HL-60 (cell line): ENCODE measurements around the gene HNF4A.

Experiments used
- POLR2AphosphoS5 ChIP-seq: IDR thresholded peaks from 2 replicates; pipeline ENCODE4 v1.6.1; 2012; ENCODE audit warnings: low read depth
- TF ChIP-seq, protein P1 (sequence below): IDR thresholded peaks from 2 replicates; pipeline ENCODE4 v1.6.1; 2012; ENCODE audit warnings: low read depth; ENCODE audit not compliant: insufficient replicate concordance
- TF ChIP-seq, protein P2 (sequence below): IDR thresholded peaks from one replicate; pipeline ENCODE4 v1.5.1; 2011; ENCODE audit warnings: low read length, control low read depth, inconsistent platforms; ENCODE audit not compliant: insufficient read depth

- TF ChIP-seq POLR2AphosphoS5, result no peak
- TF ChIP-seq, protein P1, sequence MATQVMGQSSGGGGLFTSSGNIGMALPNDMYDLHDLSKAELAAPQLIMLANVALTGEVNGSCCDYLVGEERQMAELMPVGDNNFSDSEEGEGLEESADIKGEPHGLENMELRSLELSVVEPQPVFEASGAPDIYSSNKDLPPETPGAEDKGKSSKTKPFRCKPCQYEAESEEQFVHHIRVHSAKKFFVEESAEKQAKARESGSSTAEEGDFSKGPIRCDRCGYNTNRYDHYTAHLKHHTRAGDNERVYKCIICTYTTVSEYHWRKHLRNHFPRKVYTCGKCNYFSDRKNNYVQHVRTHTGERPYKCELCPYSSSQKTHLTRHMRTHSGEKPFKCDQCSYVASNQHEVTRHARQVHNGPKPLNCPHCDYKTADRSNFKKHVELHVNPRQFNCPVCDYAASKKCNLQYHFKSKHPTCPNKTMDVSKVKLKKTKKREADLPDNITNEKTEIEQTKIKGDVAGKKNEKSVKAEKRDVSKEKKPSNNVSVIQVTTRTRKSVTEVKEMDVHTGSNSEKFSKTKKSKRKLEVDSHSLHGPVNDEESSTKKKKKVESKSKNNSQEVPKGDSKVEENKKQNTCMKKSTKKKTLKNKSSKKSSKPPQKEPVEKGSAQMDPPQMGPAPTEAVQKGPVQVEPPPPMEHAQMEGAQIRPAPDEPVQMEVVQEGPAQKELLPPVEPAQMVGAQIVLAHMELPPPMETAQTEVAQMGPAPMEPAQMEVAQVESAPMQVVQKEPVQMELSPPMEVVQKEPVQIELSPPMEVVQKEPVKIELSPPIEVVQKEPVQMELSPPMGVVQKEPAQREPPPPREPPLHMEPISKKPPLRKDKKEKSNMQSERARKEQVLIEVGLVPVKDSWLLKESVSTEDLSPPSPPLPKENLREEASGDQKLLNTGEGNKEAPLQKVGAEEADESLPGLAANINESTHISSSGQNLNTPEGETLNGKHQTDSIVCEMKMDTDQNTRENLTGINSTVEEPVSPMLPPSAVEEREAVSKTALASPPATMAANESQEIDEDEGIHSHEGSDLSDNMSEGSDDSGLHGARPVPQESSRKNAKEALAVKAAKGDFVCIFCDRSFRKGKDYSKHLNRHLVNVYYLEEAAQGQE, result no peak
- TF ChIP-seq, protein P2, sequence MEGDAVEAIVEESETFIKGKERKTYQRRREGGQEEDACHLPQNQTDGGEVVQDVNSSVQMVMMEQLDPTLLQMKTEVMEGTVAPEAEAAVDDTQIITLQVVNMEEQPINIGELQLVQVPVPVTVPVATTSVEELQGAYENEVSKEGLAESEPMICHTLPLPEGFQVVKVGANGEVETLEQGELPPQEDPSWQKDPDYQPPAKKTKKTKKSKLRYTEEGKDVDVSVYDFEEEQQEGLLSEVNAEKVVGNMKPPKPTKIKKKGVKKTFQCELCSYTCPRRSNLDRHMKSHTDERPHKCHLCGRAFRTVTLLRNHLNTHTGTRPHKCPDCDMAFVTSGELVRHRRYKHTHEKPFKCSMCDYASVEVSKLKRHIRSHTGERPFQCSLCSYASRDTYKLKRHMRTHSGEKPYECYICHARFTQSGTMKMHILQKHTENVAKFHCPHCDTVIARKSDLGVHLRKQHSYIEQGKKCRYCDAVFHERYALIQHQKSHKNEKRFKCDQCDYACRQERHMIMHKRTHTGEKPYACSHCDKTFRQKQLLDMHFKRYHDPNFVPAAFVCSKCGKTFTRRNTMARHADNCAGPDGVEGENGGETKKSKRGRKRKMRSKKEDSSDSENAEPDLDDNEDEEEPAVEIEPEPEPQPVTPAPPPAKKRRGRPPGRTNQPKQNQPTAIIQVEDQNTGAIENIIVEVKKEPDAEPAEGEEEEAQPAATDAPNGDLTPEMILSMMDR, result no peak
Observed at GRCh38 chr20:44471481-44471882, 116.0 kb downstream of the HNF4A start.
